AG10803 (cell line): ENCODE results near the gene OSBPL5.

Experiments
- DNase-seq: peaks from one replicate; pipeline ENCODE4 v3.0.0; 2010; ENCODE audit warnings: low read depth
- H3K4me3 ChIP-seq: 2 replicates; pipeline ENCODE4 v1.5.1; 2011; ENCODE audit warnings: mild to moderate bottlenecking, low read length, control low read depth
- TF ChIP-seq, protein P1 (sequence below): conservative IDR thresholded peaks from 2 replicates; pipeline ENCODE4 v1.5.1; 2011; ENCODE audit warnings: mild to moderate bottlenecking, low read length, control low read depth, inconsistent platforms

Gene OSBPL5

DNA sequence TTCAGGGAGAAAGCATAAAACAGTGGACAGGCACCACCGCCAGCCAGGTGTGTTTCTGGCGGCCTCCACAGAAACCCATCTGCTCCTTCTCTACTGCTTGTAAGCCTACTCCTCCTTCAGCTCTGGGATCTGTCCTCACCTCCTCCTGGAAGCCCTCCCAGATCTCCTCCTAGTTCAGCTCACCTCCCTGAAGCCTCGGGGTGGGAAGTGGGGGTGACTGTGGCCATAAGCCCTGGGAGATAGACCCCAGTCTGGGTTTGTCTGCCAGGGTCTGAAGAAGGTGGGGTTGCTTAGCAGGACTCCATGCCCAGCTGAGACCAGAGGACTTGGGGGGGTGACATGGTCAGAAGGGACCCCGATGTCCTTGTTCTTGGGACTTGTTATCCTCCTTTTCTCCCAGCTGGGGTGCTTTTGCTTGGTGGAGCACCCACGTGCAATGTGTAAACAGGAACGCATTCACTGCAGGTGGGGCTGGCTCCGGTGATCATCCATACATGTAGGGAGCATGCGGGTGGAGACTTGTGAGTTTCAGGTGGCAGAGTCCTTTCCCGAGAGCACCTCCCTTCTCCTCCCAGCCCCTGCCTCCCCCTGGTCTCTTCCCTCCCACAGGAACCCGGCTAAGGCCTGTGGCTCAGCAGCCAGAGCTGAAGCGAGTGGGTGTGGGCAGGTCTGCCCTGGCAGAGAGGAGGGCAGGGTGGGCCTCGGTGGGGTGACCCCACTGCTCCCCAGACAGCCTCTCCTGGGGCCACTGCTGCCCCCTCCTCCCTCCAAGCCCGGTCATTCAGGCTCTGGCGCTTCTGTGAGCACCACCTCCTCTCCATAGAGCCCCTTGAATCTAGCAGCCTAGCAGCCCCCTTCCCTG, 27.6 kb upstream of the OSBPL5 start:
- no peak for DNase-seq
- no peak overlapping the region for H3K4me3 ChIP-seq
- TF ChIP-seq, protein P1, sequence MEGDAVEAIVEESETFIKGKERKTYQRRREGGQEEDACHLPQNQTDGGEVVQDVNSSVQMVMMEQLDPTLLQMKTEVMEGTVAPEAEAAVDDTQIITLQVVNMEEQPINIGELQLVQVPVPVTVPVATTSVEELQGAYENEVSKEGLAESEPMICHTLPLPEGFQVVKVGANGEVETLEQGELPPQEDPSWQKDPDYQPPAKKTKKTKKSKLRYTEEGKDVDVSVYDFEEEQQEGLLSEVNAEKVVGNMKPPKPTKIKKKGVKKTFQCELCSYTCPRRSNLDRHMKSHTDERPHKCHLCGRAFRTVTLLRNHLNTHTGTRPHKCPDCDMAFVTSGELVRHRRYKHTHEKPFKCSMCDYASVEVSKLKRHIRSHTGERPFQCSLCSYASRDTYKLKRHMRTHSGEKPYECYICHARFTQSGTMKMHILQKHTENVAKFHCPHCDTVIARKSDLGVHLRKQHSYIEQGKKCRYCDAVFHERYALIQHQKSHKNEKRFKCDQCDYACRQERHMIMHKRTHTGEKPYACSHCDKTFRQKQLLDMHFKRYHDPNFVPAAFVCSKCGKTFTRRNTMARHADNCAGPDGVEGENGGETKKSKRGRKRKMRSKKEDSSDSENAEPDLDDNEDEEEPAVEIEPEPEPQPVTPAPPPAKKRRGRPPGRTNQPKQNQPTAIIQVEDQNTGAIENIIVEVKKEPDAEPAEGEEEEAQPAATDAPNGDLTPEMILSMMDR: no peak

DNA sequence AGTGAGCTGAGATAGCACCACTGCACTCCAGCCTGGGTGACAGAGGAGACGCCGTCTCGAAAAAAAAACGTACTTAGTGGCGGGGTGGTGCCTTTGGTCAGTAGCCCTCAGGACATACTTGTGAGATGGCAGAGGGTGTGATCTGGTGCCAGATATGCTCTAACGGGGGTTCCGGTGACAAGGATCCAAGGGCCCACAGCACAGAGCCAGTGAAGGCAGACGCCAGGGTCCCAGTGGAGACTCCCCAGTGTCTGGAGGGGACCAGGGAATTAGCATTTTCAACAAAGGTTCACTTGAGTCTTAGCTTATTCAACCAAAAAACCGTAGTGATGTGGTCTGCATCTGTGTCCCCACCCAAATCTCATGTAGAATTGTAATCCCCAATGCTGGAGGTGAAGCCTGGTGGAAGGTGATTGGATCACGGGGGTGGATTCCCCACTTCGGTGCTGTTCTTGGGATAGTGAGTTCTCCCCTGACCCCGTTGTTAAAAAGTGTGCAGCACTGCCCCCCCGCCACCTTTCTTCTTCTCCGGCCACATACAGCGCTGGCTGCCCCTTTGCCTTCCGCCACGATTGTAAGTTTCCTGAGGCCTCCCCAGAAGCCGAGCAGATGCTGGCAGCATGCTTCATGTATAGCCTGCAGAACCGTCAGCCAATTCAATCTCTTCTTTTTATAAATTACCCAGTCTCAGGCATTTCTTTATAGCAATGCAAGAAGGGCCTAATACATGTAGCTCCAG, 26.6 kb upstream of the OSBPL5 start:
- no peak overlapping the region for H3K4me3 ChIP-seq
- DNase-seq: no peak
- TF ChIP-seq, protein P1: no peak

DNA sequence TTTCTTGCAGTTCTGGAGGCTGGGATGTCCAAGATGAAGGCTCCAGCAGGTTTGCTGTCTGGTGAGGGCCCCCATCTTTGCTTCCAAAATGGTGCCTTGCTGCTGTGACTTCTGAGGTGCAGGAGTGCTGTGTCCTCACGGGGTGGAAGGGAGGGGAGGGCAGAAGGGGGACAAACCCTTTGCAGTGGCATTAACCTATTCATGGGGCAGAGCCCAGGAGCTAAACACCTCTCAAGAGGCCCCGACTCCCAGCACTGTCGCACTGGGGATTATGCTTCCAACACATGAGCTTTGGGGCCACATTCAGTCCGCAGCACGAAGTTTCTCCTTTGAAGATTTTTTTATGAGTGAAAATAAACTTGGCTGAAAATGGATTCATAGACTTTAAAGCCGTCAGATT, 25.5 kb upstream of the OSBPL5 start:
- DNase-seq: no peak
- H3K4me3 ChIP-seq: no peak overlapping the region
- TF ChIP-seq, protein P1: no peak

DNA sequence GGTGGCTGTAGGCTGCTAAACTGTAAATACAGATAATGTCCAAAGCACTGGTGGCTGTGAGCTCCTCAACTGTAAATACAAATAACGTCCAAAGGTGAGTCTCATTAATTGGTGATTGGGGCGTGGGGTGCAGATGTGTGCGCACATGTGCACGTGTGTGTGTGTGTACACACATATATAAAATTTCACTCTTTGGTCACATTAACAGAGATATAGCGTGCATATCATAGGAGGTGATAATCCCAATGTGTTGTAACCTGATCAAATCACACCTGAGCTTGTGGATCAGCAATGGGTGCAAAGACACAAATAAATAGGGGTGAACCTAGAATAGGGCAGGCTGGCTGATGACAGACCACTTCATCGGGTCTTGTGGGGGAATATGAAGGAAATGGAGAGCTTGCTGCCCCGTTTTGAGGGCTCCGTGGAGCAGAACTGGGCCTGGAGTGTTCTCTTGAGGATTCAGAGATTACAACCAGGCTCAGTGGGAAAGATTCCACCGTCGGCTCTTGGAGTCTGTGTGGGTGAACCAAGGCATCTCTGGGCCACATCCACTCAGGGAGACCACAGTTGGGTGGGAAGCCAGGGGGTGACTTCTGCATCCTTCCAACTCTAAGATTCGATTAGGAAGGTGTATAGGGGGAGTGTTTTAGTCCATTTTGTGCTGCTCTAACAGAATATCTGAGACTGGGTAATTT, 24.9 kb upstream of the OSBPL5 start:
- TF ChIP-seq, protein P1: no peak
- no peak overlapping the region for H3K4me3 ChIP-seq
- no peak for DNase-seq

DNA sequence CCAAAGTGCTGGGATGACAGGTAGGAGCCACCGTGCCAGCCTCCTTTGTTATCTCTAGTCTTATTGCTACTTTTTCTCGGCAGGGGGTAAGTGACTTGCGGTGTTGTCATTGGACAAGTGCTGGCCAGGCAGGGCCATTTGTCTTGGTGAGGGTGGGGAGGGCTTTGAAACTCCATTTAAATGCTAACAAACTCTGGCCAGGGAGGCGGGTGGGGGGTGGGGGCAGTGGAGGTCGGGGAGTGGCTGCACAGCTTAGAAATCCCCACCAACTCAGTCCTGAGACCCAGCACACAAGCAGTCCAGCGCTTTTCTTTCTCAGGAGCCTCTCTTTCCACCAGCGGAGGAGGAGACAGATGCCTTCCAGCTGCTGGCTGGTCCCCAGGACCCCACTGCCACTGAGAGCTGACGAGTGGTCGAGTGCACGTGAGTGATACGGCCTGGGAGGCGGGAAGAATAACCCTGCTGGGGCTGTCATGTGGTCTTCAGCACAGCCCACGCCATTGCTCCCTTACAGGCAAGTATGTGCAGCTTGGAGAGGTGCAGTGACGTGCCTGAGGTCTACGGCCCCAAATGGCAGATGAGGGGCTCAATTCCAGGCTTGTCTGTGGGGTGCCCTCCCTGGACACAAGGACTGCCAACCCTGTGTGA, 24.2 kb upstream of the OSBPL5 start:
- DNase-seq: no peak
- H3K4me3 ChIP-seq: no peak overlapping the region
- TF ChIP-seq, protein P1: no peak

DNA sequence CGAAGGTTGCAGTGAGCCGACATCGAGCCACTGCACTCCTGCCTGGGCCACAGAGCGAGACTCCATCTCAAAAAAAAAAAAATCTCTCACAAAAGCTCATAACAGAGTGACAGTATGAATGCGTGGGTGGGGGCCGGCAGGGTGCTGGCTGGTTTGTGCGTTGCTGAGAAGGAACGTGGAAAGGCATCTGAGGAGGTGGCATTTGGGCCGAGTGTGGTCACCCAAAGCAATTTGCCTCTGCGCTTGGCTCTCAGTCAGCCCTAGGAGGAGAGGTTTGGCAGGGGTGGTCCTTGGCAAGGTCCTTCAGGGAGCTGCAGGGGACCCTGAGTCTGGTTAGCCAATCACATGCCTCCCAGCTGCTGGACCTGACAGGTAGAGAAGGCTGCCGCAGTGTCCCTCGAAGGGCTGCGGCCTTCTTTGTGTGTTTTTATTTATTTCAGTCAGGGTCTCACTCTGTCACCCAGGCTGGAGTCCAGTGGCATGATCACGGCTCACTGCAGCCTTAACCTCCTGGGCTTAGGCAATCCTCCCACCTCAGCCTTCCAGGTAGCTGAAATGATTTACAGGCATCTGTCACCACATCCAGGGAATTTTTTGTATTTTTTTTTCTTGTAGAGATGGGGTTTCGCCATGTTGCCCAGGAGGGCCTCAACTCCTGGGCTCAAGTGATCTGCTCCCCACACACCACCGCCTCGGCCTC, 23.5 kb upstream of the OSBPL5 start:
- no peak for DNase-seq
- H3K4me3 ChIP-seq: no peak overlapping the region
- TF ChIP-seq, protein P1: no peak
